BLaER1 treated with 17β-estradiol and CSF1 and Interleukin-3, amounts not matched to agents 10 nM and 100 nM (cell line): ENCODE data around the gene FRYL.
"Not testable (repeated sequence)": the region's sequence is repeated elsewhere in the genome, so short reads cannot be mapped to it uniquely, and the experiment has no call there.

ENCODE experiments used
- H3K27ac ChIP-seq, 11 experiments: shearing (Covaris generic); formaldehyde crosslinking; 2 replicates each; pipeline ENCODE4 v1.8.1; 2022
- H3K27me3 ChIP-seq, 11 experiments: shearing (Covaris generic); formaldehyde crosslinking; 2 replicates each; pipeline ENCODE4 v1.8.1; 2022
- H3K36me3 ChIP-seq, 11 experiments: shearing (Covaris generic); formaldehyde crosslinking; 2 replicates each; pipeline ENCODE4 v1.8.1; 2022
- H3K4me1 ChIP-seq, 10 experiments: shearing (Covaris generic); formaldehyde crosslinking; 2 replicates each; pipeline ENCODE4 v1.8.1; 2022
- H3K4me2 ChIP-seq, 11 experiments: shearing (Covaris generic); formaldehyde crosslinking; 2 replicates each; pipeline ENCODE4 v1.8.1; 2022
- H3K4me3 ChIP-seq, 10 experiments: shearing (Covaris generic); formaldehyde crosslinking; 2 replicates each; pipeline ENCODE4 v1.8.1; 2022
- H3K9ac ChIP-seq, 11 experiments: shearing (Covaris generic); formaldehyde crosslinking; 2 replicates each; pipeline ENCODE4 v1.8.1; 2022
- H3K9me3 ChIP-seq, 11 experiments: shearing (Covaris generic); formaldehyde crosslinking; replicated peaks in 1 of 11; 2 replicates each; pipeline ENCODE4 v1.8.1; 2022
- H4K20me1 ChIP-seq, 11 experiments: shearing (Covaris generic); formaldehyde crosslinking; 2 replicates each; pipeline ENCODE4 v1.8.1; 2022
- Cebpa-rat ChIP-seq, 11 experiments: shearing (Covaris generic); IDR thresholded peaks; 2 replicates each; pipeline ENCODE4 v1.8.1; 2022

FRYL gene

GRCh38 chr4:48779998-48780864, at the start of gene FRYL:
Gene FRYL (minus strand): TSS chr4:48780279. CDS start chr4:48634410, 145,869 bp downstream.
- peak within 1 kb of the TSS; percentile 84 to 98 (median 95) for H3K4me3 ChIP-seq
- TF ChIP-seq Cebpa-rat (IDR thresholded peaks at IDR 0.05): no peak
- no peaks in the 10 kb centered on the region for H3K36me3 ChIP-seq
- peaks cover 29 to 40% (median 36%) of the 10 kb centered on the region in 10 experiments for H3K4me1 ChIP-seq
- no peaks in the 10 kb centered on the region for H3K9me3 ChIP-seq
- no peaks in the 10 kb centered on the region for H3K27me3 ChIP-seq
- peak within 1 kb of the TSS; percentile 83 to 97 (median 89) for H3K4me2 ChIP-seq
- H3K9ac ChIP-seq: peak within 1 kb of the TSS; percentile 95 to 99 (median 98)
- H4K20me1 ChIP-seq: peaks cover 38 to 48% (median 42%) of the 10 kb centered on the region in 11 experiments; a peak in 20 of 22 replicates
- H3K27ac ChIP-seq: peak within 1 kb of the TSS; percentile 93 to 99 (median 97)

- H3K4me3 ChIP-seq: no peak overlapping the region
- no peak overlapping the region for H3K4me2 ChIP-seq
- H3K4me1 ChIP-seq: peaks cover 7 to 13% (median 8%) of the 10 kb centered on the region in 10 experiments
- peaks cover 0 to 2% (median 1%) of the 10 kb centered on the region in 11 experiments; a peak in 9 of 22 replicates for H3K36me3 ChIP-seq
- no peak overlapping the region for H3K27ac ChIP-seq
- no peak for TF ChIP-seq Cebpa-rat (IDR thresholded peaks at IDR 0.05)
- peaks cover 0 to 13% (median 10%) of the 10 kb centered on the region in 11 experiments; a peak in 15 of 22 replicates for H3K9me3 ChIP-seq
- no peaks in the 10 kb centered on the region for H3K27me3 ChIP-seq
- H3K9ac ChIP-seq: no peak overlapping the region
- H4K20me1 ChIP-seq: no peaks in the 10 kb centered on the region
Observed at GRCh38 chr4:48827622-48828021, 47.5 kb upstream of the FRYL start.

GRCh38 chr4:48821431-48821830, 41.4 kb upstream of the FRYL start:
- Histone ChIP-seq H3K9me3 (peaks cover 0 to 12% (median 4%) of the 10 kb centered on the region in 11 experiments; a peak in 8 of 22 replicates), H3K4me2 (peak overlapping the region; percentile 10 to 71 (median 33); a peak in 11 of 22 replicates), H3K4me1 (peaks cover 0 to 11% (median 6%) of the 10 kb centered on the region in 10 experiments; a peak in 13 of 20 replicates)
- not testable (repeated sequence) for H4K20me1 ChIP-seq, H3K27me3 ChIP-seq, H3K4me3 ChIP-seq, H3K36me3 ChIP-seq, H3K27ac ChIP-seq, H3K9ac ChIP-seq

GRCh38 chr4:48816971-48817370, 36.9 kb upstream of the FRYL start:
- Histone ChIP-seq H3K9ac (no peak overlapping the region), H4K20me1 (no peaks in the 10 kb centered on the region), H3K4me1 (peaks cover 0 to 20% (median 8%) of the 10 kb centered on the region in 10 experiments; a peak in 14 of 20 replicates), H3K4me2 (no peak overlapping the region), H3K27me3 (no peaks in the 10 kb centered on the region), H3K27ac (no peak overlapping the region), H3K36me3 (no peaks in the 10 kb centered on the region), H3K4me3 (no peak overlapping the region), H3K9me3 (peaks cover 0 to 6% (median under 1%) of the 10 kb centered on the region in 11 experiments; a peak in 6 of 22 replicates)
- TF ChIP-seq Cebpa-rat (IDR thresholded peaks at IDR 0.05): no peak

GRCh38 chr4:48816297-48816696, 36.2 kb upstream of the FRYL start:
- H3K4me2 ChIP-seq, H3K9ac ChIP-seq, H3K36me3 ChIP-seq, H4K20me1 ChIP-seq, H3K4me3 ChIP-seq, H3K27ac ChIP-seq, H3K9me3 ChIP-seq, H3K27me3 ChIP-seq: not testable (repeated sequence)
- H3K4me1 ChIP-seq: peaks cover 0 to 16% (median 6%) of the 10 kb centered on the region in 10 experiments; a peak in 14 of 20 replicates

GRCh38 chr4:48815483-48815882, 35.4 kb upstream of the FRYL start:
- no peak for TF ChIP-seq Cebpa-rat (IDR thresholded peaks at IDR 0.05)
- H4K20me1 ChIP-seq: no peaks in the 10 kb centered on the region
- H3K36me3 ChIP-seq: no peaks in the 10 kb centered on the region
- H3K4me2 ChIP-seq: peak overlapping the region in 8 of 11 experiments; percentile 1 to 54 (median 18); a peak in 8 of 22 replicates
- peaks cover 0 to 4% (median 0%) of the 10 kb centered on the region in 11 experiments; a peak in 2 of 22 replicates for H3K9me3 ChIP-seq
- no peaks in the 10 kb centered on the region for H3K27me3 ChIP-seq
- peaks cover 0 to 9% (median 3%) of the 10 kb centered on the region in 10 experiments; a peak in 5 of 20 replicates for H3K4me1 ChIP-seq
- no peak overlapping the region for H3K27ac ChIP-seq
- H3K4me3 ChIP-seq: no peak overlapping the region
- no peak overlapping the region for H3K9ac ChIP-seq

GRCh38 chr4:48813964-48814363, 33.9 kb upstream of the FRYL start:
- no peaks in the 10 kb centered on the region for H3K27me3 ChIP-seq
- H3K4me1 ChIP-seq: peaks cover 0 to 9% (median 3%) of the 10 kb centered on the region in 10 experiments; a peak in 5 of 20 replicates
- no peak overlapping the region for H3K4me2 ChIP-seq
- no peak for TF ChIP-seq Cebpa-rat (IDR thresholded peaks at IDR 0.05)
- no peak overlapping the region for H3K4me3 ChIP-seq
- H3K9ac ChIP-seq: no peak overlapping the region
- H4K20me1 ChIP-seq: no peaks in the 10 kb centered on the region
- no peak overlapping the region for H3K27ac ChIP-seq
- no peaks in the 10 kb centered on the region for H3K9me3 ChIP-seq
- H3K36me3 ChIP-seq: no peaks in the 10 kb centered on the region

GRCh38 chr4:48812866-48813265, 32.8 kb upstream of the FRYL start:
- Histone ChIP-seq H3K4me2 (no peak overlapping the region), H3K4me3 (no peak overlapping the region), H4K20me1 (no peaks in the 10 kb centered on the region), H3K4me1 (peaks cover 0 to 9% (median 3%) of the 10 kb centered on the region in 10 experiments; a peak in 5 of 20 replicates), H3K9me3 (no peaks in the 10 kb centered on the region), H3K27ac (no peak overlapping the region), H3K9ac (no peak overlapping the region), H3K36me3 (no peaks in the 10 kb centered on the region), H3K27me3 (no peaks in the 10 kb centered on the region)
- no peak for TF ChIP-seq Cebpa-rat (IDR thresholded peaks at IDR 0.05)

GRCh38 chr4:48804584-48805301, 24.7 kb upstream of the FRYL start:
- H3K9me3 ChIP-seq: no peaks in the 10 kb centered on the region
- peak overlapping the region in 3 of 11 experiments; percentile 2 to 31 (median 14); a peak in 4 of 22 replicates for H3K4me2 ChIP-seq
- no peak overlapping the region for H3K9ac ChIP-seq
- no peaks in the 10 kb centered on the region for H3K36me3 ChIP-seq
- no peak overlapping the region for H3K4me3 ChIP-seq
- H3K27ac ChIP-seq: no peak overlapping the region
- no peaks in the 10 kb centered on the region for H4K20me1 ChIP-seq
- TF ChIP-seq Cebpa-rat (IDR thresholded peaks at IDR 0.05): no peak
- no peaks in the 10 kb centered on the region for H3K27me3 ChIP-seq
- H3K4me1 ChIP-seq: peaks cover 0 to 6% (median 0%) of the 10 kb centered on the region in 10 experiments; a peak in 3 of 20 replicates
